GM18909 (cell line): ENCODE data around the gene MARCHF10.
"Not testable (repeated sequence)": the region's sequence is repeated elsewhere in the genome, so short reads cannot be mapped to it uniquely, and the experiment has no call there.

ENCODE experiments used
- ATAC-seq: cut with Tn5 transposase; IDR thresholded peaks from one replicate; pipeline ENCODE4 v1.9.1; 2021; ENCODE audit warnings: mild to moderate bottlenecking; ENCODE audit not compliant: unreplicated experiment, poor library complexity

Gene MARCHF10, protein sequence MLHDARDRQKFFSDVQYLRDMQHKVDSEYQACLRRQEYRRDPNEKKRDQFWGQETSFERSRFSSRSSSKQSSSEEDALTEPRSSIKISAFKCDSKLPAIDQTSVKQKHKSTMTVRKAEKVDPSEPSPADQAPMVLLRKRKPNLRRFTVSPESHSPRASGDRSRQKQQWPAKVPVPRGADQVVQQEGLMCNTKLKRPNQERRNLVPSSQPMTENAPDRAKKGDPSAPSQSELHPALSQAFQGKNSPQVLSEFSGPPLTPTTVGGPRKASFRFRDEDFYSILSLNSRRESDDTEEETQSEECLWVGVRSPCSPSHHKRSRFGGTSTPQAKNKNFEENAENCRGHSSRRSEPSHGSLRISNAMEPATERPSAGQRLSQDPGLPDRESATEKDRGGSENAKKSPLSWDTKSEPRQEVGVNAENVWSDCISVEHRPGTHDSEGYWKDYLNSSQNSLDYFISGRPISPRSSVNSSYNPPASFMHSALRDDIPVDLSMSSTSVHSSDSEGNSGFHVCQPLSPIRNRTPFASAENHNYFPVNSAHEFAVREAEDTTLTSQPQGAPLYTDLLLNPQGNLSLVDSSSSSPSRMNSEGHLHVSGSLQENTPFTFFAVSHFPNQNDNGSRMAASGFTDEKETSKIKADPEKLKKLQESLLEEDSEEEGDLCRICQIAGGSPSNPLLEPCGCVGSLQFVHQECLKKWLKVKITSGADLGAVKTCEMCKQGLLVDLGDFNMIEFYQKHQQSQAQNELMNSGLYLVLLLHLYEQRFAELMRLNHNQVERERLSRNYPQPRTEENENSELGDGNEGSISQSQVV

DNA sequence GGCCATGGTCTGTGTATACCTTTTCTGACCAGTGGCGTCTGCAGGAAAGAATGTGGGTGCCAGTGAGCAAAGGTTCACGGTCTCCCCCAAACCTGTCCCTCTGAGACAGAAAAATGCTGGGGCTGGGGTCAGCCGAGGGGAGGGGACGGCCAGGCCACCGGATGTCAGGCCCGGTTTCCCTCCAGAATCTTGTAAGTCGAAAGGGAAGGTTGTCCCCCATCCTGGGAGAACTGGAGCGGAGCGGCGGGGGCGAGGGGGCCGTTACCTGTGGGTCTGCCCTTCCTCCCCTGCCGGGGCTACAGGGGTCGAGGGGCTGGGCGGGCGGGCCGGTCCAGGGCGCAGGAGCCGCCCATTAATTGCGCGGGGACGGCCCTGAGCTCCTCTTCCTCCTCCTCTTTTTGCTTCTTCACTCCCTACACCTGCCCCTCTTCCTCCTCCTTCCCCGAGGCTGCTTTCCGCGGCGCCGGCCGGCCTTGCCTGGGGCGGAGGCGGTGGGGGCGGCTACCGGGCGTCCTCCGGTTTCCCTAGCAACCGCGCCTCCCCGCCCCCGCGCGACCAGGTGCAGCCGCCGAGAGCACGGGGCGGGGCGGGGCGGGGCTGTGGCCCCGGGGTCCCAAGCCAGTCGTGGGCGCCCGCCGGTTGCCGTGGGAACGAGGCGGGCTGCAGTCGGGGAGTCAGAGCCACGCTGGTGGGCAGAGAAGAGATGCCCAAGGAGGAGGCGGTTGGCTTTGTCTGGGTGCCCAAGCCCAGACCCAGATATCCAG lies at the start of gene MARCHF10:
TSS of gene MARCHF10 (minus strand) at position 503 of the 764 bp plus-strand sequence. CDS start 6,579 bp downstream, outside the sequence.
- no peak for ATAC-seq

DNA sequence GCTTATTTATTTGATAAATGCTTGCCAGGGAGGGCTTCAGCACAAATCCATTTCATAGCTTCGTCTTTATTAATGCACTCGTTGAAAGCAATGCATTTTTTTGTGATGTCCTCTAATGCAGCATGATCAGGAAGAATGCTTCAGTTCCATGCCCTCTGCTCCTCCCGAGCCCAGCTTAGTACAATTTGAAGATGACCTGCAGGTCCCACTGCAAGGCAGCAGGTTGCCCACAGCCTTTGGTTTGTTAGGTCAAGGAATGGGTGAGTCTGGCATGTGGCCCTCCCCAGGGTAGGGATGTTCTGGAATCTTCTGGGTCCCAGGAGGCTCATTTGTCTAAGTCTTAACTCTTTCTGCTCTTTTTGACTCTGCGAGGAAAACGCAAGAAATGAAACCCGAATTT lies 49.4 kb upstream of the MARCHF10 start:
- no peak for ATAC-seq

DNA sequence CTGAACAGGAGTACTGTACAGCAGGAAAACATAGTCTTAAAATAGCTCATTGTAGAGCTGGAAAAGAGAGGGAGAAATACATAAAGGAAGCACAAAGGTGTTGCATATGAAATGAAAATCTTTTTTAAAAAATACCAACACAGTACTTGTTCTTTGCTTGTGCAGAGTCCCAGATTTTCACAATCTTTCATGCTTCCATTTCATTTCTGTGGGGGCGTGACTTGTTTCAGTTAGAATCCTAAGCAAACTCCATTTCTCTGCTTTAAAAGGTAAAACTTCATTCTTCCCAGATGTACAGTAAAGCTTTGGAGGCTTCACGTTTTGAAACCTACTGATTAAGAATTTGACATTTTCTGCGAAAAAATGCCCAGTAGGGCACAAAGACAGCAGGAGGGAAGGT lies 48.5 kb upstream of the MARCHF10 start:
- no peak for ATAC-seq

DNA sequence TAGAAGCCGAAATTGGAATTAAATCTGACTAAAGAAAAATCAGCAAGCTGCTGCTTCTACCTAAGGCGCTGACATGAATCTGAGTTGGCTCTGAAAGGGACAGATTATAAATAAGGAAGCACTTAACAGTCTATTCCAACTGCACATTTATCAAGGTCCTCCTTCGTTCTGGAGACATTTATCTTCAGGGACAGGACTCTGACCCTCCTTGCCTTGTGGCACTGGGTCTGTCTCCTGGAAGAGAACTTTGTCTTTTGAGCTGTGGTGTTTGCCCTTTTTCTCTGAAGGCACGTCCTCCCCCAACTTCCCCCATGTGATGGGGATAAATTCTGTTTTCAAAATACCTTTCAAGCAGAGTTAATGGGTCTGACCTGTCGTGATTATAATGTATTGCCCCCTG lies 47.0 kb upstream of the MARCHF10 start:
- ATAC-seq, result no peak

DNA sequence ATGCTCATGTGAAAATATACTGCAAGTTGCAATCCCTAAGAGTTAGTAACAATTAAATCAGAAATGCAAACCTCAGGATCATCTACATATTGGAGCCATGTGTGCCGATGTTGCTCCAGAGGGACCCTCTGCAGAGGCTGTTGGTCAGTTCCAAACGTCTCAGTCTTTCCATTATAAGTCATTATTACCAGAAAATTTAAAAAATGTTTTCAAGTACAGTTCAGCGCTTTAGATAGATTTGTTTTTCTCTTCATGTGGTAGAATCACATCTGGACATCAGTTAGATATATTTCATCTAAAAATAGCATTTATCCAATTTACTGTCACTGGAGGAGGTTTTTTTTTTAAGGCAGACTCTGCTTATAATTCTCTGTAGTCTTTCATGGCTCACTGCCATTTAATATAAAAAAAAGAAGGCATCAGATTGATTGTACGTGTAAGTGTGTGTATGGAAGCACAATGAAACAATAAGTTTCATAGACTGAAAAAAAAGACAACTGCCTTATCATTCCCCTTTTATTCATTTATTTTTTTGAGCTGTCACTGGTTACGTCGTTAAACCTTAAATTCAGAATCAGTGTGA lies 46.1 kb upstream of the MARCHF10 start:
- no peak for ATAC-seq

DNA sequence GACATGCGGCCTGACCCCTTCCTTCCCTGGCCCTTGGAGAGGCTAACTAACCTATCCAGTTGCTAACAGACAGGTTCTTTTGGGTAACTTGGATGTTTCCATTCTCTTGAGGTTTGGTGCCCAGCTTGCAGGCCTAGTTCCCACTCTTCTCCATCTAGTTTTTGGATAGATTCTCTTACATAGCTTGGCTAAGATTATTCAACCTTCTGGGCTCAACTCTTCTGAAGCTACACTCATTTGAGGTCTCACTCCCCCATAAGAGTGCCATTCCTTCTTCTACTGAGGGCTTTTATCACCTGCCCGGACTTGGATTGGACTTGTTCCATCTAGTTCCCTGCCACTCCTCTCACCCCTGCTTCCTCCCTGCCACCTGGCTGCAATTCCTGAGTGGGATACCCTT lies 44.1 kb upstream of the MARCHF10 start:
- ATAC-seq, result no peak

DNA sequence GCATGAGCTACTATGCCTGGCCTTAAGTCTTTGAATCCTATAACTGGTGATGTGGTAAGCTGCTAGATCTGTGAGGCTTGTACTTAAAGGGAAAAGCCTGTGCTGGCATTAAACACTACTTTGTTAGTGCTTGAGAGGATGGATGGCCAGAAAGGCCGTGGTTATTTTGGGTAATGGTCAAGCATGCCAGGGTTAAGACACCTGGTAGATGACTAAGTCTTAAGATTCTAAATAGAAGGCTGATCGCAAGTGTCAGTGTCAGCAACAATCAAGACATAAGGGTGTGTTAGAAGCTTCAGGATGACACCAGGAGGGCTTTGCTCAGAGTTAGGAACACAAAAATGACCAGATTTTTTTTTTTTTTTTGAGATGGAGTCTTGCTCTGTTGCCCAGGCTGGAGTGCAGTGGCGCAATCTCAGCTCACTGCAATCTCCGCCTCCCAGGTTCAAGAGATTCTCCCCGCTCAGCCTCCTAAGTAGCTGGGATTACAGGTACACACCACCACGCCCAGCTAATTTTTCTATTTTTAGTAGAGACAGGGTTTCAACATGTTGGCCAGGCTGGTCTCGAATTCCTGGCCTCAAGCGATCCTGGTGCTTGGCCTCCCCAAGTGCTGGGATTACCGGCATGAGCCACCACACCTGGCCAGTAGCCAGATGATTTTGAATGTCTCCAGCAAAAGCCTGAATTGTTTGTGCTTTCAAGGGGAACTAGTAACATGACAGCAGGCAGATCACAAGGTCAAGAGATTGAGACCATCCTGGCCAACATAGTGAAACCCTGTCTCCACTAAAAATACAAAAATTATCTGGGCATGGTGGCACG lies 41.7 kb upstream of the MARCHF10 start:
- ATAC-seq, result not testable (repeated sequence)

DNA sequence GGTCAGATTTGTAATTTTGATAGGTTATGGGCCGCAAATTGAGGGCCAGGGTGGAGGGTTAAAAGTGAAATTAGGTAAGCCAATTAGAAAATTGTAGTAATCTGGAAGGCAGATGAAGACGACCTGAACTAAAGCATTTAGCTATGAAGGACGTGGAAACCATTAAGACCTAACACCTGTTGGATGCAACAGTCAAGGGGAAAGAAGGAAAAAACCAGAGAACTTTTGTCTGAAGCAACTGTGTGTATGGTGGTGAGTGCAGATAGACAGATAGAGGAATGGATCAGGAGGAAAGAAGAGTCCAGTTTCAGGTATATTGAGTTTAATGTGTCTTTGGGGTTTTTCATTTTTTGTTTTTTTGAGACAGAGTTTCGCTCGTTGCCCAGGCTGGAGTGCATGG lies 40.2 kb upstream of the MARCHF10 start:
- no peak for ATAC-seq

DNA sequence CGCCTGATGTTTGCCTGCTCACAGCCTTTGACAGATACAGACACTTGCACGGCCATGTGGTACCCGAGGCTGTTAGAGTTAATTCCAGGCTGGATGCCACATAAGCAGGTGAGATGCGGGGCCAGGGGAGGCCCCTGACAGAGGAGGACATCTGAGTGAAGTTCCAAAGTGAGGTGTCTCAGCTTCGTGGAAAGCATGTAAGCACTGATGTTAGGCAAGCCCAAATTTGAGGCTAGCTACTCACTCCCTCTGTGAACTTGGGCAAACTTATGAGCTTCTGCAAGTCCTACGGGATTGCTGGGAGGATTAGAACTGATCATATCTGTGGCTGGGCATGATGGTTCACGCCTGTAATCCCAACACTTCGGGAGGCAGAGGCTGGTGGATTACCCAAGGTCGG lies 39.3 kb upstream of the MARCHF10 start:
- ATAC-seq, result no peak

DNA sequence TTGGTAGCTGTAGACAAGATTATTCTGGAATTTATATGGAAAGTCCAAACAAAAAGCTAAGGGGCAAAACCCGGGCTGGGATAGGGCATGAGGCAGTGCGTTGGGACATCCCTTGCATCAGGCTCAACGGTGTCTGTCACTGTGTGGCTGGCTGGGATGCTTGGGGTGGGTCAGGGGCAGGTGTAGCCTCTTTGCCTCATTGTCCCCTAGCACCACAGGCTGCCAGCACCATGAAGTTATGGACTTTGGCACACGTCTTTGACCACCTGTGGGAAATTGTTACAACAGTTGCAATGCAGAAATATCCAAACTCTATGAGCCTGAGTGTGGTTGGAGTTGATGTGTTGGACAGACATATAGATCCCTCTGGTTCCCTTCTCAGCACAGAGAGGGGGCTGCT lies 32.8 kb upstream of the MARCHF10 start:
- ATAC-seq, result no peak

DNA sequence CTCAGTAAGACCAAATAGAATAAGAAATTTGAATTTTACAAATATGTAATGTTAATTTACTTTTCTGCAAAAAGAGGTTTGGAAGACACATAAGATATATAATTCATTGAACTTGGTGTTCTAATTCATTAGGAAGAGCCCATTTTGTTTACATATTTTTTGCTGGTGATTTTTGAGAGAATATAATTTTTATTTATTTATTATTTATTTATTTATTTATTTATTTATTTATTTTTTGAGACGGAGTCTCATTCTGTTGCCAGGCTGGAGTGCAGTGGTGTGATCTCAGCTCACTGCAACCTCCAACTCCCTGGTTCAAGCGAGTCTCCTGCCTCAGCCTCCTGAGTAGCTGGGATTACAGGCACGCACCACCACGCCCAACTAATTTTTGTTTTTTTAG lies 25.7 kb upstream of the MARCHF10 start:
- not testable (repeated sequence) for ATAC-seq

DNA sequence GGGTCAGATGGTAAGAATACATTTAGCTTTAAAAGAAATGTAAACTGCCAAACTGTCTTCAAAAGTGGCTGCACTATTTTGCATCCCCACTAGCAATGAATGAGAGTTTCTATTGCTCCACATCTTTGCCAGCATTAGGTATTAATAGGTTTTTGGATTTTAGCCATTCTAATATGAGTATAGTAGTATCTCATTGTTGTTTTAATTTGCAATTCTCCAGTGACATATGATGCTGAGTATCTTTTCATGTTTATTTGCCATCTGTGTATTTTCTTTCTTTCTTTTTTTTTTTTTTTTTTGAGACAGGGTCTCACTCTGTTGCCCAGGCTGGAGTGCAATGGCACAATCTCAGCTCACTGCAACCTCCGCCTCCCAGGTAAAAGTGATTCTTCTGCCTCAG lies 24.3 kb upstream of the MARCHF10 start:
- no peak for ATAC-seq

DNA sequence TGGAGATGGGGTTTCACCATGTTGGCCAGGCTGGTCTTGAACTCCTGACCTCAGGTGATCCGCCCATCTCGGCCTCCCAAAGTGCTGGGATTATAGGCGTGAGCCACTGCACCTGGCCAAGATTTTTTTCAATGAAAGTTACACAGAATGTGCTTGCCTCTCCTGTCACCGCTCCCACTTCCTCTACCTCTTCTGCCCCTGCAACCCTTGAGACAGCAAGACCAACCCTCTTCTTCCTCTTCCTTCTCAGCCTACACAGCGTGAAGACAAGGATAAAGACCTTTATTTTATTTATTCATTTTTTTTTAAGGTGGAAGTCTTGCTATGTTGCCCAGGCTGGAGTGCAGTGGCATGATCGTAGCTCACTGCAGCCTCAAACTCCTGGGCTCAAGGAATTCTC lies 23.0 kb upstream of the MARCHF10 start:
- ATAC-seq, result not testable (repeated sequence)

DNA sequence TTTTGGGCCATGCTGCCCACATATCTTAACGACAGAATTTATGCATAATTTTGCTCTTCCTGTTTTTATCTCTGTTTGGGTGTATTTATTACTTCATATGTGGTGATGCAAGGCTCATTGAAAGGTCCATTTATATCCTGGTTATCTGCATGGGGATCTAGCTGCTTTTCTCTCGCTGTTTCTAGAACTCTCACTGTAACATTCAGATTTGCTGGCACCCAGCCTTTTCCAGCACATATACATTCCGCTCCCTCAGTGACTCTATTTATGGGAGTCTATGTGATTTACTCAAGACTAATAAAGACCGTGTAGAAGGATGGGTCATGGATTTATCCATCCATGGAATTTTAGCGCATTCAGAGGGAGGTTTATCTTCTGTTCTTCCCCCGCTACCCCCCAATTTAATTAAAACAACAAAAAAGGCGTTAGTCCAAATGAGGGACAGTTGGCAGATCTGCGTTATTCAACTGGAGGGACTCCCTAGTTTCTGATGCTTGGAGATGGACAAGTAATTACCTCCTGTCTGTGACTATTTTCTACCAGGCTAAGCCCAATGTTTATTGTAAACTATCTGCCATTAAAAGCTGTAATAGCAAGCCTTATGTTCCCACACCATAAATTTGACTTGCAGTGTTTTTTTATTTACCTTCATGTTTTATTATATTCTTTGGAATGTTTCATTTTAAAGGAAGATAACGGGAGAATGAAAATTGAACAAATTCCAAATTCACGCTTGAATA lies 19.8 kb upstream of the MARCHF10 start:
- ATAC-seq, result no peak

DNA sequence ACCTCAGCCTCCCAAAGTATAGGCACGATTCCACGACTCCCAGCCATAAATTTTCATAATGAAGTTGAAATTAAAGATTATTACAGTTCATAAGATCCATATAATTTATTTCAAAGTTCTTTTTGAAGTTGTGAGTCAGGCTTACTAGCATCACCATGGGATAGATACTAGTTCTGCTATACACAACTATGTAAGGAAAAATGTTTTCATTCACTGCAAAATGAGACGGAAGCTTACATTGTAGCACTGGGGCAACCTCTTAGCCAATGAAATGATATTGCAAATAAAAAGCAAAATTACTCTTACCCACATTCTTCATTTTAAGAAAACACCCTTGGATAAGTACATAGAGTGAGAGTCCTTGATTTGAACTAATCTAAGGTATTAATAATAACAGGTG lies 18.8 kb upstream of the MARCHF10 start:
- ATAC-seq, result no peak

DNA sequence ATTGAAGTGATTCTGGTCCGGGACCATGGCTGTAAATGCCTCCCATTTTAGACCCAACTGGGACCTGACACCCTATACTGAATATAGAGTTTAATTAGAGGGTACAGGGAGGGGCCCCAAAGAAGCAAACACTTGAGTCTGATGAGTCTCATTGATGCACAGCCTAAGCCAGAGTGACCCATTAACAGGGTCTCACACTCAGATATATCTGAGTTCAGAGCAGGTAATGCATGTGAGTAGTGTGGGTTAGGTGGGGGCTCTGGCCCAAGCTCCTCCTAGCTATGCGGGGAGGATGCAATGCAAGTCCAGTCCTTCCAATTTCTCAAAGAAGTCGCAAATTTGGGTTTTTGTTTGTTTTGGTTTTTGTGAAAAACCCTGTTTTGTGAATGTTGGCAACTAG lies 17.1 kb upstream of the MARCHF10 start:
- no peak for ATAC-seq

DNA sequence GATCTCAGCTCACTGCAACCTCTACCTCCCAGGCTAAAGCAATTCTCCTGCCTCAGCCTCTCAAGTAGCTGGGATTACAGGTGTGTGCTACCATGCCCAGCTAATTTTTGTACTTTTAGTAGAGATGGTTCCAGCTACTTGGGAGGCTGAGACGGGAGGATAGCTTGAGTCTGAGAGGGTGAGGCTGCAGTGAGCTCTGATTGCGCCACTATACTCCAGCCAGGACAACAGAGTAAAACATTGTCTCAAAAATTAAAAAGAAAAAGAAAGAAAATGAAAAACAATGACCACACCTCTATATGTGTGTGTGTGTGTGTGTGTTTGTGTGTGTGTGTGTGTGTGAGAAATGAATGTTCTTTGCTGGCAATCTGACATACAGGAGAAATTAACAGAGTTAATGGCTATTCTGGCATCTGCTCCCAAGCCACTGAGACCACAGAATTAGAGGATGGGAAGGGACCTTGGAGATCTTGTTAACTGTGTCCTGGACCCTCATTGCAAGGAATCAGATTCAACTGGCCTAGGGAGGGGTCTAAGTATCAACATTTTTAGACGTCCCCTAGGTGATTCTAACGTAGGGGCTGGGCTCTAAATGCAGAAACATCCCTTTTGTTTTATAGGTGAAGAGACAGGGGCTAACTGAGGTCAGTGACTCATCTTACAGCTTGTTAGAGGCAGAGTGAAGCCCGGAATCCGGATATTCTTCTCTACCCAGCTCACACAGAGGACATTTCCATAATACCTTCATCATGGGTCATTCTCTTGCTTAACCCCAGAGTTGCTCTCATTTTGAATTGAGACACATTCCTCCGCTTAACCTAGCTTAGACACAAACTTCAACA lies 16.4 kb upstream of the MARCHF10 start:
- no peak for ATAC-seq
